Fibroblast of pulmonary artery (primary cell): ENCODE results near the gene MRPL23.

Experiments used
- DNase-seq: peaks from one replicate; pipeline ENCODE4 v3.0.0-alpha.2; 2010; ENCODE audit warnings: low read depth
- H3K4me3 ChIP-seq: replicated peaks from 2 replicates; pipeline ENCODE4 v1.5.1; 2011; ENCODE audit warnings: low read depth, mild to moderate bottlenecking, control low read depth, low read length, moderate library complexity
- CTCF ChIP-seq: IDR thresholded peaks from 2 replicates; pipeline ENCODE4 v1.5.1; 2011; ENCODE audit warnings: mild to moderate bottlenecking, control low read depth, low read length, inconsistent platforms; ENCODE audit errors: missing control alignments

Gene MRPL23

DNA sequence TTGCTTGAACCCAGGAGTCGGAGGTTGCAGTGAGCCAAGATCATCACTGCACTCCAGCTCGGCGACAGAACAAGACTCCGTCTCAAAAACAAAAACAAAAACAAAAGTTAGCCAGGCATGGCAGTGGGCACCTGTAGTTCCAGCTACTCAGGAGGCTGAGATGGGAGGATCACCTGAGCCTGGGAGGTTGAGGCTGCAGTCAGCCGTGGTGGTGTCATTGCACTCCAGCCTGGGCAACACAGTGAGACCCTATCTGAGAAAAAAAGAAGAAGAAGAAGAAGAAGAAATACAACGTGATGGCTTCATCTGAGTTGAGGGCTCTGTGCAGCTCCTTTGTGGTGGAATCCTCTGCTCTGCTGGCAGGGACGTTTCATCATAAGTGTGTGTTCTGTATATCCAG lies 37.6 kb upstream of the MRPL23 start:
- TF ChIP-seq CTCF, result no peak
- no peak for DNase-seq
- no peak overlapping the region for H3K4me3 ChIP-seq

GRCh38 chr11:1912289-1912878 lies 34.7 kb upstream of the MRPL23 start:
- no peak for DNase-seq
- no peak overlapping the region for H3K4me3 ChIP-seq
- no peak for TF ChIP-seq CTCF

GRCh38 chr11:1913271-1914060 lies 33.7 kb upstream of the MRPL23 start:
- TF ChIP-seq CTCF, result no peak
- DNase-seq, result no peak

DNA sequence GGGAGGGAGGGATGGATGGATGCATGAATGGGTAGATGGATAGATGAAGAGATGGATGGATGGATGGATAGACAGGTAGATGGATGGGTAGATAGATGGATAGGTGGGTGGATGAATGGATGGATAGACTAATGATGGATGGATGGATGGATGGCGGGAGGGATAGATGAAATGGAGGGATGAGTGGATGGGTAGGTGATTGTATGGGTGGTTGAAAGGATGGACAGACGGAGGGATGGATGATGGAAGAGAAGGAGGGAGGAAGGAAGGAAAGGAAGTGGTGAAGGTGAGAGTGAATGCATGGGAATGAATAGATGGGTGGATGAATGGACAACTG lies 31.4 kb upstream of the MRPL23 start:
- TF ChIP-seq CTCF, result no peak
- H3K4me3 ChIP-seq, result no peak overlapping the region
- DNase-seq, result no peak

More at GRCh38 chr11:1913271-1914060, 33.7 kb upstream of the MRPL23 start:
- no peak overlapping the region for H3K4me3 ChIP-seq

GRCh38 chr11:1916132-1916985 lies 30.8 kb upstream of the MRPL23 start:
- TF ChIP-seq CTCF, result no peak
- no peak for DNase-seq
- no peak overlapping the region for H3K4me3 ChIP-seq

DNA sequence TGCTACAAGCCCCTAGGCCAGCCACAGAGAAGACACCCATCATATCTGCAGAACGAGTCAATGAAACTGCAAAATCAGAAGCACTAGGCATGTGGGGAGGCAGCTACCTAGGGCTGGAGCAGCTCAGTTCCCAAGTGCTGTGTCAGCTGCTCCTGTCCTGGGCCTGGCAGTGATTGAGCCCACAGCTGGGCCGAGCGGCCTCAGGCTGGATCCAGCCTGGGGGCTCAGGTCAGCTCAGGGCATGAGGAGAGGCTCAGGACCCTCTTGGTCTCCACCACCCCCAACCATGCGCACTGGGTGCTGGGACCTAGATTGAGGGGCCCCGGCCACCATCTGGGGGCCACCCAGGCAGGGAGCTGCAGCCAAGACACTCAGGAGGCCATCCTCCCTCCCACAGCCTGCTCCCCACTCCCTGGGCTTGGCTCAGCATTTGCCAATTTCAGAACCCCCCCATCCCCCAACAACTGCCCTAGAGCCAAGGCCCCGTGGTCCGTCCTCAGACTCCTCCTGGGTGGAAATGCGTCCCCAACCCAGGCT lies 30.1 kb upstream of the MRPL23 start:
- no peak for DNase-seq
- no peak for TF ChIP-seq CTCF
- no peak overlapping the region for H3K4me3 ChIP-seq
